Fibroblast of skin of scalp (primary cell): ENCODE data around the gene HOXB4.

ENCODE experiments used
- DNase-seq: peaks from one replicate; pipeline ENCODE4 v3.0.0-alpha.2; 2013

HOXB4 gene

DNA sequence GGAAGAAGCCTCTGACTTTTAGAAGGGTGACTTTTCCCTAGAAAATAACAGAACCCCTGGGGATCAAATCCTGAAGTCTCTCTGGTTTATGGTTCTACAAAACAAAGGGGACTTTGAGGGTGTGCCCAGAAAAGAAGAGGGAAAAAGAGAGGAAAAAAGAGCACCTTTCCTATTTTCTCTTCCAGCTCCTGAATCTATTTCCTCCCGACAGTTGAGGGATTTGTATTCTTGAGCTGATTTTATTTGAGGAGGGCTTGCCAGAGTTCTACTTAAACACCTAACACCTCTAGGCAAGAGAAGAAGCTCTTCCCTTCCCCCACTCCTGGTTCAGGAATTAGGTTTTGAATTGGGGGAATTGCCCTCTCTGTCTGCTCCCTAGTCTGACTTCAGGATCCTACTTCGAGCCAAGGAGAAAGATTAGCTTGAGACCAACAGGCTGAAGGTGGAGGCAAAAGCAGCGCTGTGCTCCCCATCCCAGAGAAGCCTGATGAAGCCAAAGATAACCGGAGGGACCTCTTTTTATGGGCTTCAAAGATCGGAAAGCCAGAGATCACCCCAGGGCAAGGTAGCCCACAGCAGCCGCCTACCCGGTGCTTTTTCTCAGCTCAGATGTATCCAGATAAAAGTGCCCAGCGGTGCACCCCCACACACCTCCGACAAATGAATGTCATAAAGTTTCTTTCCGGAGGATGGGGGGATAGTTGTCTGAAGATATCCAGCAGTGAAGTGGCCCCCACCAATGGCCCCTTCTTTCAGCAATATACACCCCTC, 11.1 kb upstream of the HOXB4 start:
- no peak for DNase-seq

DNA sequence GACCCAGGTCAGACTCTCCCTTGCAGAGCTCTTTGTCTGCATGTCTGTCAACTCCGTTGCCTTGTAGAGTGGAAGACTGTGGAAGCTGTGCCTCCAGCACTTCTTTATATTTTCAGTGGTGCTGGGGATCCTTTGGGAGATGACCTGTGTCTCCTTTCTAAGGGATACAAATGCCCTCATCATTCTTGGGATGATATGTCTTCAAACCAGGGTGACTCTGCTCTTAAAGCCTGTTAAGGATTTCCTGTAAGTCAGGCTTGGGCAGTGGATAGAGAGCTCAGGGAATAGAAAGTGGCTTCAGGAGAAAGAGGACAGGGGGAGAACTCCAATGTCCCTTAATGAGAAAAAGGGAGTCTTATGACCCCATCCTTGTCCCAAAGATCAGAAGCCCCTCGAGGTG, 10.4 kb upstream of the HOXB4 start:
- no peak for DNase-seq

DNA sequence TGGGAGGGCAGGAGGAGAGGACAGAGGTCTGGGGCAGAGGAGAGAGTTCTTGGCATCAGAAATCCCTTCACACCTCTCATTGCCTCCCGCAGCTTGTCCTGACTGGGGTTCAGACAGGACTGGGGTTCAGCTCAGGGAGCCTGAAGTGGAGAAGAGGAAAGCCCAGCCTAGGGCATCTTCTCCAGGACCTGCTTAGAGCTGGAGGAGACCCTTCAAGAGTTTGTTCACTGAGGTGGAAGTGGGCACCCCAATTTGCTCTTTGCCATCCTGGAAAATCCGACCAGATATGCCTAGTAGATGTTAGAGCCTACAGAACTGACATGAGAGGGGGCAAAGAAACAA, 9.9 kb upstream of the HOXB4 start:
- no peak for DNase-seq

DNA sequence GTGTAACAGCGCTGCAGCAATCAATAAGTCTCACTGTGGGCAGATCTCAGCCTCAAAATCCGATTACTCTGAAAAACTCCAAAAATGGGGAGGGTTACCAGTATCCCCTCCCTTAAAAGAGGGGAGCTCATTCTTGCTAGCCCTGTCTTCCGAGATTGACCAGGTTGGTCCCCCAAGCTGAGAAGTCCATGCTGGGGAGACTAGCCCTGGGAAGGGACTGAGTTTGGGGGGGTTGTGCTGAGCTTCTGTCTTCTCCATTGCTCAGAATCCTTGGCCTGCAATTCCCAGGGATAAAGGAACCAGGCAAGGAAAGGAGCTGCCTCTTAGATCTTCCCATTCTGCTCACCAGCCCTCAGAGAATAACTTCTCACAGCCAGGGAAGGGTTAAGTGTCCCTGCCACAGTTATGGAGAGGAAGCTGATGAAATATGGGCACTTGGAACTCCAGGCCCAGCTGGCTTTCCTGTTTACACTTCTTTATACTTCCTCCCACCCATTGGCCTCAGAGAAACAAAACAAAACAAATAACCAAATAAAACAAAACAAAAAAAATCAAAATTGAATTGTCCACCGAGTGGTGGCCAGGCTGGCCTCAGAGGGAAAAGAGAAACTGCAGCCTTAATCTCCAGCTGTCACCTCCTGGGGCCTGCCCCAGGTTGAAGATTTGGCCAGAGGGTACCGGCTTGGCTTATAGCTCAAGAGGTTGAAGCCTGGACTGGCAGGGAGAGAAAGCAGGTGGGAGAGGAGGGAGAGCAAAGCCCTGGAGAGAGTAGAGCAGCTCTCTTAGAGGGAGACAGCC, 9.3 kb upstream of the HOXB4 start:
- no peak for DNase-seq

DNA sequence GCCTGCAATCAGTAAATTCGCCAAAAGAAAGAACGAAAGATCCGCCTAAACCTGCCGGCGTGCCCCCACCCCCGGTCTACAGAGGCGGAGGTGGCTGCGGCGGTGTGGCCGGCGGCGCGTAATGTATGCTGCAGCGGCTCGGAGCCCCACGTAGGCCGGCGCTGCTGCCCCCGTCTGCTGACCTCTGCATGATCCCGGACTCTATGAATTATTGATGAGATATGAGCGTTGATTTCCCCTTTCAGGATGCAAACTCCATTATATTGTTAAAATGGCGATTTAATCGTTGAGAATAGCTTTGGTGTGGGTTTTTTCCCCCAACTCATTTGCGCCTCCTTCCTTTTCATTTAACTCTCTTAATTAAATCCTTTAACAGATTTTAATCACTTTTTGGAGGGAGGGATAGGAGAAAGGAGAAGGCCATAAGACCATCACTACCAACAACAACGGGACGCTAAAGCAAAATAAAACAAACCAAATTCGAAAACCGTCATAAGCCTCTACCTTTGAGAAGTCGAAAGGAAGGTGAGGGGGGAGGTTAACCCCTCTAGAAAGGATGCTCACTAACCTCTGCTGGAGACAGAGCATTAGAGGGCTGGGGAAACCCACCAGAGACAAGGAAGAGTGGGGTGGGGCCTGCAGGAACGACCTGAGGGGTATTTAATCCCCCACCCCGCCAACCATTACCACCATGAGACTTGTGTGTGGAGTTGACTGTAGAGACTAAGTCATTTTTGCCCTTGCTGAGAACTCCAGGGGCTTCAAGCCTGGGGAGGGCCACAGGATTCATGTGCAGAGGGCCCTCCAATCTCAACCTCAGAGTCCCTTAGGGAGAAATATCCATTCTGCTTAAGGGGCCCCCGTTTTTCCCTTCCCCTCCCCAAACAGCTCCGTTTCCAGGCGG, 8.5 kb upstream of the HOXB4 start:
- DNase-seq, result no peak

DNA sequence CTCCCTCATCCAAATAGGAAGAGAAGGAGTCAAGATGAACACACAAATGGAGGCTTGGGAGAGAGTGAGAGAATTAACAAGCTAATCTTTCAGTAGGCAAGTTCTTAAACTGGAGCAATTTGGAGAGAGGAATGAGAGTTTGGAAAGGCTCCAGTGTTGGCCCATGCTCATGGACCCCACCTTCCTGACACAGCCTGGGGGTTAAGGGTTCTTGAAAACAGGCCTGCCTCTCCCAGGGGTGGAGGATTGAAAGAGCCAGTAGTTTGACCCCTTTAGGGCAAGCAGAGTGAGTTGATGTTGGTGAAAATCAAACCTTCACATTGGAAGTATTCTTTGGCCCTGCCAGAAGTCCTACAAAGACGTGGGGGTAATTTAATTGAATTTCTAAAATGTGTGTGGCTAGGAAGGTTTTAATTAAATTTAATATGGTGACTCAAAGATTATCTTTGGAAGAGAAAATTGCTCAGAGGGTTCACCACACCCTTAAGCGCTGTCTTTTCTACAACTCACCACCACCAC, 6.1 kb upstream of the HOXB4 start:
- no peak for DNase-seq

DNA sequence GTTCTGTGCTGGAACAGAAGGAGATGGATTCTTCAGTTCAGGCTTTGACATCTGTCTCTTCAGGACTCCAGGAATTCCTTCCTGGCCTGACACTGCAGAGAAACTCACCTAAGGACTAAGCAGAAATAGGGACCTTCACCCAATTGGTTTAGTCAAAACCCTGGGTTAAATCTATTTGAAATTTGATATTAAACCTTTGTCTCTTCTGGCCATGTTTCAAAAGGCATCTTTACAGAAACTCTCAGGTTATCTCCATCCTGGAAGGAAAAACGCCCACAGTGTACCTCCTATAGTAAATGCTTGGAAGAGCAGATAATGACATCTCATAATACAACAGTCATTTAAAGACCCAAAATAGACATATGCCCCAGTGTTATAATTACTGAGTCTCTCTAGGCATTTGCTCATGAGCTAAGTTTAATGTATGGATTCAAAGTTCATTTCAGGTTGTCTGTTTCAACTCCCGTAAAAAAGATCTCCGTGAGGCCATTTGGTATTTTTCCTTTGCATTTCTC, 5.6 kb upstream of the HOXB4 start:
- no peak for DNase-seq

DNA sequence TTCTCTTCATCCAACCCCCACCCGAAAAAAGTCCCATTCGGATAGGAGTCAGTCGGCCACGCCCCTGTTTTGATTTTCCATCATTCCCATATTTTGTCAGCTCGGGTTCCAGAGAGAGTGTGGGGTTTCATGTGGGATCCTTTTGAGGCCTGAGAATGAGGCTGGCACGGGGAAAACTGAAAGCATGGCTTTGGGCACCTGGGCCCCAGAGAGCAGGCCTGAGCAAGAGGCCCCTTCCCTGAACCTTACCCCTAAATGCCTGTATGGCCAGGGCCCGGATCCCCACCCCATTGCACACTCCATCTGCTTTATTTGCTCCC, 4.6 kb upstream of the HOXB4 start:
- DNase-seq, result no peak

DNA sequence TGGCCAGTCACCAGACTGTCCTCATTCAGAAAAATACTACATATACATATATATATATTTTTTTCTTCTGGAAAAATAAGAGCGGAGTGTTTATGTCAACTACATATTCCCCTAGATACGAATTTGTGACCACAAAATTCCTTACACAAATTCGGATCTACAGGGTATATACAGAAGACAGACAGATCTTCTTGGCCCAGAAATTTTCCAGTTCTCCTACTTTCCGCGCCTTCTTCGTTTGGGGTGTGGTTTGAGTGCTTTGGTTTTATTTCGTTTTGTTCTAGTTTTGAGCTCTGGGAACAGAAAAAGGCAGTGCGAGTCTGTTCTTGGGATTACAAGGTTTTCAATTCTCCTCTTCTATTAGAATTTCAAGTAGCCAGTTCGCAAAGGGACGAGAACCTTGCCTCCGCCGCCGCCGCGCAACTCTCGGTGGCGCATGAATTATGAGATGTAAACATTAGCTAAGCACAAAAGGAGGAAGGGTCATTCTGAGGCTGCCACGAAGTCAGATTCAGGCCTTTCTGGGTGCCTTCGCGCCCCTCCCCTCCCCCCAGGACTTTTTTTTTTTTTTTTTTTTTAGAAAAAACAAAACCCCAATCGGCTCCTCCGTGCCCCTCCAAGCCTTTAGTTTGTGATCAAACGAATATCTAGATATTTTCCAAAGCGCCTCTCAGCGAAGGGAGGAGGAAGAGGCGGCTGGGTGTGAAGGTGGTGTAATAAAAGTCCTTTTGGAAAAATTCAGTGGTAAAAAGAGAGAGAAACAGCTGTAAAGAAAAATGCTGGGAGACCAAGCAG, 1.8 kb upstream of the HOXB4 start:
- no peak for DNase-seq

DNA sequence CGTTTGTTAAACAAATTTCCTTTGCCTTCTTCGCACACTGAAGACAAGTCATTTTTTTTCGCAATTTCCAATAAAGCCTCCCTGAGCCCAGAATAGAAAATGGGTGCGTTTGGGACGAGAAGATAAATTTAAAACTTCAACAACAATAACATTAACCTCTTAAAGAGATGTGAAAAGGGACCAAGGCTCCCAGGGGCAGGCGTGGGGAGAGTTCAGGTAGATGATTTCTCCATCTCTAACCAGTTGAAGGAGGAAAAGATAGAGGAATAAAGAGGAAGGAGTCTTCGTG, 1.3 kb upstream of the HOXB4 start:
- no peak for DNase-seq

DNA sequence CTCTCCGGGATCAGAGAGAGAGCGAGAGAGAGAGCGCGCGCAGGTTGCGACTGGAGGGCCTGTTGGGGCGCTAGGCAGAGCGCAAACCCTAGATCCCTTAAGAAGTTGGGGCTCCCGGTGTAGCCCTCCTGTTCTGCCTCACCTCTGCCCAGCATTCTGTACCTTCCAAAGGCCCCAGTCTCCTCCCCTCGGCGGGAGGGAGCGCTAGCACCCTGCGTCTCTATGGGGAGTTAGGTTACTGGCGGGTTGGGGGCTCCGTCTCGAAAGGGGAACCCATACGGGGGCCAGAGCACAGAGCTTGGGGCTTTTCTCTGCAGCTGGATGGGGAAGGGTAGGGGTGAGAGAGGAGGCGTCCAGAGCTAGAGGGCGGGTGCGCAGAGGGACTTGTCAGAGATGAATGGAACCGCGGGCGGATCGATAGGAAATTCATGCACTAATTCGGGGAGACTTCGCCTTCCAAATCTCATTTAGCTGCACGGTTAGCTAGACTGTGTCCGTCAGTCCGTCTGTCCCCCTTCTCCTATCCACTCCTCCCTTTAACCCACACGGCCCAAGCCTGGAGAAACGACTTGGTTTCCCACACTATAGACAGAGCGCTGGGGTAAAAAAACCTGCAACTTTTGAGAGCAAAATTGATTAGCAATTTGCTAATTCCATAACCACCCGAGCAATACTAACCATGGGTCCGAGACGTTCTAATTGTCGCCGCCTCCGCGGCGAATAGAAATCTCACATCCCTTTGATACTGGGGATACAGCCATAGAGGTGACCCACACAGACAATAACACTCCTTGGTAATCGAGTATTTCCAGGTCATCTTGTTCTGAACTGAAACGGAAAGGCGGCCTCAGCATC, 693 bp upstream of the HOXB4 start:
- no peak for DNase-seq

DNA sequence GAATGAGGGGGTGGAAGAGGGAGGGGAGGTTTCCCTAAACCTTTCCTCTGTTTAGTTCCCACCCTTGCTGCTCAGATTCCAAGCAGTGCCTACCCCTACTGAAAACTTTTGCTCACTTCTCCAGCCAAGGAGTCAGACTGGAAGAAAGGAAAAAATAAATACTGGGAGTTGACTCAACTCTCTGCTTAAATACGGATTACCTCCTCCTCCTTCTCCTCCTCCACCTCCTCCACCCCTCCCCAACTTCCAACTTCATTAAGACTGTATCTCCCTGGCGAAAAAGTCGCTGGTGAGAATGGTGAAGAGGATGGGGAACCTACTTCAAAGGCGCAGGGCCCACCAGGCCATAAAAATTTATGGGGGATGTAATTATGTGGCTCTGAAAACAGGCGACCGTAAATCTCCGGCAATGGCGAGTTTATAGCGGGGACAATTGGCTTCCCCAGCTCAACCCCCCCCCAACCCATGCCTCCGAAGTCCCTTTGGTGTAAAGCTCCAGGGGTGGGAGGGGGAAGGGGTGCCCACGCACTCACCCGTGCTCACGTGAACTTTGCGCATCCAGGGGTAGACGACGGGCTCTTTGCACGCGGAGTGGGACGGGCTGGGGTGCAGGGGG, 712 bp downstream of the HOXB4 start:
- DNase-seq, result no peak

DNA sequence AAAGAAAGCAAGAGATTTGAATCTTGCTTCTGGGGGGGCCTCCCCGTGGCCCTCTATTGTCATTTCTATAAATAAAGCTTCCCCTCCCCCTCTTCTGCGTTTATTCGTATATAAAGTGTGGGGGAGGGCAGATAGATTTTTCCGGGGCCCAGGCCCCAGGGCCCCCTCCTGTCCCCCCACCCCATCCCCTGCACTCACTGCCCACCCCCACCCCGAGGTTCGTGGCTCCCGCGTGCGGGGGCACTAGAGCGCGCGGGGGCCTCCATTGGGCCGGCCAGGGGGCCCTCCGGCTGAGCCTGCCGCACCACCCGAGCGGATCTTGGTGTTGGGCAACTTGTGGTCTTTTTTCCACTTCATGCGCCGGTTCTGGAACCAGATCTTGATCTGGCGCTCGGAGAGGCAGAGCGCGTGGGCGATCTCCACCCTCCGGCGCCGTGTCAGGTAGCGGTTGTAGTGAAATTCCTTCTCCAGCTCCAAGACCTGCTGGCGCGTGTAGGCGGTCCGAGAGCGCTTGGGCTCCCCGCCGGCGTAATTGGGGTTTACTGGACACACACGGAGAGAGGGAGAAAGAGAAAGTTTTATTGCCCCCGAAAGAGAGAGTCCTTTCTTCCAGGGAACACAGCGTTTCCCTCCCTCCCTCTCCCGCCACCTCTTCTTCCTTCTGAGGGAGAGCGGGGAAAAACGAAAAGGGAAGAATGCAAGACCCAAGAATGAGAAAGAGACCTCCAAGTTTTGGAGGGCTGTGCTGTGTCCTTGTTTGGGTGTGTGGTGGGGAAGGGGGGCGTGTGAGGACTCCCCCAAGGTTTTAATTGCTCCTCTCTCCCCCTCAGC, 1.5 kb downstream of the HOXB4 start:
- no peak for DNase-seq

DNA sequence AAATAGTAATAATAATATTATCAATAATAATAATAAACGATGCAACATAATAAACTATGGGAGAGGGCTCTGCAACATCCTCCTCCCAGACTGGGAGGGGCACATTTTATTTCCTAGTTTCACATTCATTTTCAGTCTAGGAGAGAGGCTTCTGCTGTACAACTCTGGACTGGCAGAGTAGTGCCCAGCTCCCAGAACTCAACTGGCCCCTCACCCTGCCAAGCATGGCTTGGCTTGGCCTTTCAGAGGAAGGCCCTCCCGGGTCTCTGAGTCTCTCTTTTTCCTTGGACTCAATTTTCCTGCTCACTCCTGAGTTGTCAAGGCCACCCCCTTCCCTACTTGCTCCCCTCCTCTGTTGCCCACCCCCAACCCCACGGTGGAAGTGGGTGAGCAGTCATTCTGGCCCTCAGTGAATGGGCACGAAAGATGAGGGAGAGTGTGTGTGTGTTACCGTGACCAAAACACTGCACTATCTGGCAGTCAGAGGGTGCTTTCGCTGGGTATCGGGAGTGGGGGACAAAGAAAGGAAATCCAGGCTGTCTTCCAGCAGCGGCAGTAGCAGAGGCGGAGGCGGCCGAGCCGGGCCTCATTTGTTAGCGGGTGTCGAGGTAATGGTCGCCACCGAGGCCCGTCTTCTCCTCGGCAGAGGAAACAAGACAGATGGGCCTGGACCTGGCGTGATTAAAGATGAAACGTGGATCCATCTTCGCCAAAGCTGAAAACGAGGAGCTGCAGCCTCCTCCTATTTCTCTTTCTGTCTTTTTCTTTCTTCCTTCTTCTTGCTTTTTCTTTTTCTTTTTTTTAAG, 2.3 kb downstream of the HOXB4 start:
- DNase-seq, result no peak

DNA sequence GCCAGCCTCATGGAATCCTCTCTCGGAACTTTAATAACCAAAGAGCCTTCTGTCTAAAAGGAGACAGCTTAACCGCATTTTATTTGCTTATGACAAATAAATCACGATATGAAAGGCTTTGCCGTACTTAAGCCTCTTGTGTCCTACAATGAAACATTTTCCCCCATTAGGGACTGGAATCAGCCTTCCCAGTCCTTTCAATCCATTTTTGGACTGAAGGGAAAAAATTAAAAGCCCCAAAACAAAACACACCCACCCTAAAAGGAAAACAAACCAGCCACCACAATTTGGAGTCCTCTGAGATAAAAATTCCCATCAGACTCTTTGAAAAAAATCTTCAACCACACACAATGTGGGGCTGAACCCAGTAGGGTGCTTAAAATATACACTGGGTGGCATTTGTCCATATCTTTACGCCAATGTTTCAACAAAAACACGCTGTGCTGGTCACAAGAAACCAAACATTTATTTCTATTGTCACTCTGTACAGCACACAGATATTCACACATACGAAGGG, 3.0 kb downstream of the HOXB4 start:
- no peak for DNase-seq

DNA sequence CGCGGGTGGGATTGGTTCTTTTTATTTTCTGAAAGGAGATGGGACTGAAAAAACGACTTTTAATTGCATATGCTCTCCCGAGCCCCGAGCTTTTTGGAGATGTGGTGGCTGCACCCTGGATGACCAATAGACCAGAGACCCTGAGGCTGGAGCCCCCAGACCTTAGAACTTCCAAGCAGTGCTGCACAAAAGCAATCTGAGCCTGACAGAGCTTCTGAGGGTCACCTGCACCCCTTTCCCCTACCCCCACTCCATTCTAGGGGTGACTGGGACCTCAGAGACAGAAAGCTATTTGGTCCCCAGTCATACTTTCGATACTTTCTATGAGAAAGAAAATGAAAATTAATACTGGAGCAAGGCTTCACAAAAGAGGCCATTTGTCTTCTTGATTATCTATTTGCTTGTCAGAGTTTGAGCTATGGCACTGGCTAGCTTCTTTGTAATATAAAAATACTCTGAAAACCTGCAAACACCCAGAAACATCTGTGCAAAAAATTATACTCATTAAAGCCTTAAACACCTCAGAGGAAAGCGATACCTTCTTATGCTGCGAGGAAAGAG, 3.6 kb downstream of the HOXB4 start:
- DNase-seq, result no peak

DNA sequence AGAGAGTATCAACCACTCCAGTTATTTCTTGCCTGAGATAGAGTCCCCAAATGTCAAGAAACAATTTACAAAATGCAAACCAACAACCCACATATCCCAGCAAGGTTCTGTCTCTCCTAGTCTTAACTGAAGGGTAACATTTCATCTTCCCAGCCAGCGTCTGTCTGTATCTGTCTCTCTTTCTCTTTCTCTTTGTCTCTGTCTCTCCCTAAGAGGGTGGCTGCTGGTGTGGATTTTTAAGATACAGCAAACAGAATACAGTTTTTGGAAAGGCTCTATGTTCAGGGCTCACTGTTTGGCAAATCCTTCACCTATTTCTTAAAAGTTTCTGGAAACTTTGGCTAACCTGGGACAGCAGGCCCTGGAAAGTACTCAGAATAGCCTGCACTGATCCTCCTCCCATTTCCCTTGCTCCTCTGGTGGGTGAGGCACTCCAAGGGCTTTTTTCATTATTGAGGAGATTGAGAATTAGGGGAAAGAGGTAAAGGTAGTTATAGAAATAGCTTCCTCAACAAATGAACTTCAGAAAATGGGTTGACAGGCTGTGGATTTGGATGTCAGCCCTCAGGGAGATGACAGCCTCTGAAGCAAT, 6.2 kb downstream of the HOXB4 start:
- DNase-seq, result no peak
